HG03469 (cell line): ENCODE data around the gene LMBRD2.
A peak's percentile ranks its signal among the peaks of the same experiment; 100 is the strongest.
"Not testable (repeated sequence)": the region's sequence is repeated elsewhere in the genome, so short reads cannot be mapped to it uniquely, and the experiment has no call there.

Source experiments
- ATAC-seq: cut with Tn5 transposase; IDR thresholded peaks from one replicate; pipeline ENCODE4 v1.9.1; 2021; ENCODE audit warnings: mild to moderate bottlenecking, moderate library complexity, moderate number of reproducible peaks; ENCODE audit not compliant: unreplicated experiment

Gene LMBRD2

DNA sequence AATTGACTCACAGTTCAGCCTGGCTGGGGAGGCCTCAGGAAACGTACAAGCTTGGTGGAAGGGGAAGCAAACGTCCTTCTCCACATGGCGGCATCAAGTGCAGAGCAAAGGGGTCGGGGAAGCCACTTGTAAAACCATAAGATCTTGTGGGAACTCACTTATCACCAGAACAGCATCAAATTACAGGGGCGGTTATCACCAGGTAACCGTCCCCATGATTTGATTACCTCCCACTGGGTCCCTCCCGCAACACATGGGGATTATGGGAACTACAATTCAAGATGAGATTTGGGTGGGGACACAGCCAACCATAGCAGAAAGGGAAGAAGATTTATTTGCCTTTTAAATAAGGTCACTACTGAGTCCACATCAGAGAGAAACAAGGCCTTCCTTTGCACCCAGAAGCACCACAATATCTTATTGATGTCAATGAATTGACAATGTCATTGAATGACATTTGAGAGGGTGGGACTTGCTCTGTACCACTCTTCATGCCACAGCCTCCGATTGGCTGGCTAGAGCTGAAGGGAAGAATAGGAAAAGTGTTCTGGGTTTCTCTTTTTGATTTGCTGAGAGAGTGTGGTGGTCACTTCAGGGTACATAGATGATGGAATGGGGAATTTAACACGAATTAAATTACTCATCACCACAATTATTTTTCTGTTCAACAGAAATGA lies 11.3 kb upstream of the LMBRD2 start:
- ATAC-seq: no peak

DNA sequence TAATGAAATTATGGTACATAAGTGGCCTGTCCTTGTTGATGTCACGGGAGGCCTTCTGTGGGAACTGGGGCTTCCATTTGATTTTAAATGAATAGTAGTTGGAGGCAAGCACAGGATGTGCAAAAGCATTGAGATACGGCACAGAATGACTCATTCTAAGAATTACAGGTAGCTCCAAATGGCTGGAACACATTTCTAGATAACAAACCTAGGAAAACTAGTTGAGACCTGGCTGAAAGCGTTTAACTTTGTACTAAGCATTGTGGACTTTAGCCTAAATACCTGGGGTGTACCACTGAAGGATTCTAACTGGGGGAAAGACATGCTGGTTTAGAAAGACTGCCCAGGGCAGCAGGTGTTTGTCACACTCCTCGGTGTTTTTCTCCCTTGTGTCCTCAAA lies 9.7 kb upstream of the LMBRD2 start:
- ATAC-seq: no peak

- no peak for ATAC-seq
These were observed 8.9 kb upstream of the LMBRD2 start for GRCh38 chr5:36160617-36161016.

DNA sequence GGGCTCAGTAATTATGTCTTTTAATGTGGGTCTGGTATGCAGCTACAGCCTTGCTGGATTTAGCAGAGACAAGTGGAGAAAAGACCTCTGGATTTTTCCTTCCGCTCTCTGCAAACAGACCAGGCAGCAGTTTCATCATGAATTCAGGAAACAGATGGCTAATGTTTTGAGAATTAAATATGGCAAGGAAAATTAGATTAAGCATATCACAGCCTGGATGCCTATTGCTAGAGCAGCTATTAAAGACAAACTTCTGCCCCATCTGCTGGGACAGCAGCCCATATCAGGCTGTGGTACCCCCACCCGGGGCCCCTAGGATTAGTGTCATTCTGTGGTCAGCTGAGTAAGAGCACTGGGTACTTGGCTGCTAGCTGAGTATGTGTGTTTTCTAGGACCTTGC lies 6.5 kb upstream of the LMBRD2 start:
- no peak for ATAC-seq

- no peak for ATAC-seq
These were observed 4.9 kb upstream of the LMBRD2 start for GRCh38 chr5:36156619-36157018.

DNA sequence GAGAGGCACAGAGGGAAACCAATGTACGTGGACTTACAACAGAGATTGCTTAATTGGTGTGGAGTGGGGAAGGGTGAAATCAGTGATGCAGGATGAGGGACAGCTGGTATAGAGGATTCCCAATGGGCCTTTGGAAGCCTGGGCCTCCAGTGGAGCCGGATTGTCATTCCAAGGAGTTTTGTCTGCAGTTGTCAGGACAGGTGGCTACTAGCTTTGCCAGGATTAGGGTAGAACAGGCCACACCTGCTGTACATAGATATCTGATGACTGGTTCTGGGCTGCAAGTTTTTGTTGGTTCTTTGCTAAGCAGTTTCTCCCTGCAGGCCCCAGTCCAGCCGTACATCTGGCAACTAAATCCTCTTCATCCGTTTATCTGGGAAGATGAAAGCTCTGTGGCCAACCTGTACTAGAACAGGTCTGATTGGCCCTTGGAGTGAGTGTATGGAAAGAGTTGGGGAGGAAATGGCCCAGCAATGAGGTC lies 4.5 kb upstream of the LMBRD2 start:
- ATAC-seq: no peak

- no peak for ATAC-seq
These were observed 3.6 kb upstream of the LMBRD2 start for GRCh38 chr5:36155291-36155690.

DNA sequence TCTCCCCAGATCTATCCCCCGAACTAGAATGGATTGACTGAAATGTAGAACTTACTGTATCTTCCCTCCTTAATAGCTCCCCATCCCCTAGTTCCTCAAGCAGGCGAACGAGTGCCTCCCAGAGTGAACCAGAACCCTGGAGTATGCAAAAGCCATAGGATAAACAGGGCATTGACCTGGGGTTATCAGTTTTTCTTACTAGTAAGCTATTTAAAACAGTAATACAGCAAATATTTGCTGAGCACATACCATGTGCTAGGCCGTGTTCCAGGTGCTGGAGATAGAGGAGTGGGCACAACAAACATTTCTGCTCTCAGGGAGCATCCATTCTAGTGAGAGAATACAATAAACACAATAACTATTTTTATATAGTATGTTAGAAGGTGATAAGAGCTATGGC lies 2.0 kb upstream of the LMBRD2 start:
- ATAC-seq: no peak

GRCh38 chr5:36153298-36153677 lies 1.6 kb upstream of the LMBRD2 start:
- no peak for ATAC-seq

DNA sequence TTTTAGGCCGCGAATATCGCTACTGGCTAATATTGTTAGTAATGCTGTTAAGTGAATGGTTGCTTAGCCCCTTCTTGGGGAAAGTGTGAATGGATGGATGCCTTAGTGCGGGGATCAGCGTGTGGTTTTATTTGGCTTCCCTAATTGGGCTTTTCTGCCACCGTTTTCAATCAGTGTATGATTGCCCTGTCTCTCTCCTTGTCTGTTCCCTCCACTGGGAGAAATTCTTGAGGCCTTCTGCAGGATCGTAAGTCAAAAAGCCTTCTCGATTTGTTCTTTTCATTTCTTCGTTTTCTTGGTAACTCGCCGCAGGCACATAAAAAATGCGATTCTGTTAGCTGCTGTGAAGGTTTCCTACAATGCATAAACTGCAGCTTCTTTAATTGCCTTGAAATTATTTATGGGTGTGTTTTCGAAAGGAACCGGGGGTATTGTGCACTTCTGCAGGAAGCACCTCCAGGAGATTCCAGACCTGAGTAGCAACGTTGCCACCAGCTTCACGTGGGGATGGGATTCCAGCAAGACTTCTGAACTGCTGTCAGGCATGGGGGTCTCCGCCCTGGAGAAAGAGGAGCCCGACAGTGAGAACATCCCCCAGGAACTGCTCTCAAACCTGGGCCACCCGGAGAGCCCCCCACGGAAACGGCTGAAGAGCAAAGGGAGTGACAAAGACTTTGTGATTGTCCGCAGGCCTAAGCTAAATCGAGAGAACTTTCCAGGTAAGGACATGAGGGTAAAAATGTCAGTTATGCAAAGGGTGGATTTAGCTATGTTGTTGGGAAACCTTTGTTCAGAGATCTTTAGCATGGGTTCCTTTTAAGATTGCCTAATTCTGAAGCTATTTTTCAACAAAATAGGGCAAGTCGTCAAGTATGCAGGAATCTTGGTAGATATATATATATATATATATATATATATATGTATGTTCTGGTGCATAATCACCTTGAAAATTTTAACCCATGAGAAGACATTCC lies 924 bp upstream of the LMBRD2 start:
- no peak for ATAC-seq

DNA sequence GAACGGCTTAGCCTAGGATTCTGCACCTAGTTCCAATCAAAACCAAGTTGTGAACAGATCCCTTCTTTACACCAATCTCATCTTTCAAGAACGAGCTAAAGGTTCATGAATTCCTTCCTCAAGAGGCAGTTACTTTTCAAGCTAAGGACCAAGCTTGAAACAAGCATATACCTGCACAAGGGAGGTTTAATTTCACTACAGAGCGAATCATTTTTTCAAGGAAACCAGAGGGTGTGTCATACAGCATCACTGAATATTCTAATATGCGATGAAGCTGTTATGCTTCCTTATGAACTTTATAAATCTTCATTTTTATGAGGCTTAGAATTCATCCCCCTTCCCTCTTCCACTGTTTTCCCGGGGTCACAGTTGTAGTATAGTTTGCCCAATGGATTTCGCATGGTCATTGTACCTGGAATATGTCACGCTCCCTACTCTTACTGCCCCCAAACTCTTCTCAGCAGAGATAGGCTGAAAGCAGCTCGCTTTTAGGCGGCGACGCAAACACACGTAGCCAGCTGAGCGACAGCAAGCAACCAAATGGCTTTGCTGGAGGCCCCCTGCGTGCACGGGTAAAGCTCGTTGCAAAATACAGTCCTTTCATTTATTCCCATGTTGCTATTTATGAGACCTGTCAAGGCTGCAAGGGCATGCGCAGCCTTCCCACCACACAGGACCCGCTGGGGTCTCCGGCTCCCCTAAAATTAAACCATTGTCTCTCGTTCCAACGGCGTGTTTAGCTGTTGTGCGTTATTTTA lies 832 bp downstream of the LMBRD2 start:
- ATAC-seq: peak; percentile 24

GRCh38 chr5:36147681-36148080 lies 4.0 kb downstream of the LMBRD2 start:
- no peak for ATAC-seq

DNA sequence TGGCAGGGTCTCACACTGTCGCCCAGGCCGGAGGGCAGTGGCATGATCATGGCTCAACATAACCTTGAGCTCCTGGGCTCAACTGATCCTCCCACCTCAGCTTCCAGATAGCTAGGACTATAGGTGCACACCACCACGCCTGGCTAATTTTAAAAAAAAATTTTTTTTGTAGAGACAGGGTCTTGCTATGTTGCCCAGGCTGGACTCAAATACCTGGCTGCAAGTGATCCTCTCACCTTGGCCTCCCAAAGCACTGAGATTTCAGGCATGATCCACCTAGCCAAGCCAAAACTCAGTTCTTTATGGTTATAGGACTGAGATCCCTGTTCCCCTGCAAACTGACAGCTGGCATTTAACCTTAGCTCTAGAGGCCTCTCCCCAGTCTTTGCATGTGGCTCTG lies 5.3 kb downstream of the LMBRD2 start:
- ATAC-seq: no peak

DNA sequence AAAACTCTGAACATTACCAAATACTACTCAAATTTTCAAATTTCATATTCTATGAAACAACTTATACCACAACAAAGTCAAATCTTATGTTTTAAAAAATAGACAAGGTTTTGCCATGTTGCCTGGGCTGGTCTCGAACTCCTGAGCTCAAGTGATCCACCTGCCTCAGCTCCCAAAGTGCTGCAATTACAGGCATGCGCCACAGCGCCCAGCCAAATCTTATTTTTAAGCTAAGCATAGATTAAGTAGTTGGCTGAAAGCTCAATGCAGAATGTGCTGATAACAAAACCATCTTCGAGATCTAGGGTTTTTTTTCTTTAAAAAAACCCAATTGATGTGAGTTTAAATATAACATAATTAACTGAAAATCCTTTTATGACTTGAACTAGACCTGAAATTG lies 6.4 kb downstream of the LMBRD2 start:
- ATAC-seq: no peak

- ATAC-seq: no peak
These were observed 12.6 kb downstream of the LMBRD2 start for GRCh38 chr5:36138900-36139683.

DNA sequence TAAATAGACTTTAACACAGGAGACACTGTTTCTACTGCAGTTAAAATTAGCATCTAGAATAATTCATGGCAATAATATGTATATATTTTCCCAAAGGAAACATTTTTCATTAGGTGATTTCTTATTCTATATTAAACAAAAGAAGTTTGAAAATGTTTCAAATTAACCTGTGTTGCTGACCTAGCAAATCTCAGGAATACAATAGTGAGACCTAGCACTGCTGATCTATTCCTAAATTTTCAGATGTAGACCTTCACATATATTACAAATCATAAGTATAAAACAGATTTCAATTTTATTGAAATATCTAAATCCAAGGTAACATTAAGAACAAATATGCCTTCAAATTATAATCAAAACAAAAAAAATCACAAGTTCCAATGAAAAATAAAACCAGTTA lies 15.1 kb downstream of the LMBRD2 start:
- no peak for ATAC-seq

DNA sequence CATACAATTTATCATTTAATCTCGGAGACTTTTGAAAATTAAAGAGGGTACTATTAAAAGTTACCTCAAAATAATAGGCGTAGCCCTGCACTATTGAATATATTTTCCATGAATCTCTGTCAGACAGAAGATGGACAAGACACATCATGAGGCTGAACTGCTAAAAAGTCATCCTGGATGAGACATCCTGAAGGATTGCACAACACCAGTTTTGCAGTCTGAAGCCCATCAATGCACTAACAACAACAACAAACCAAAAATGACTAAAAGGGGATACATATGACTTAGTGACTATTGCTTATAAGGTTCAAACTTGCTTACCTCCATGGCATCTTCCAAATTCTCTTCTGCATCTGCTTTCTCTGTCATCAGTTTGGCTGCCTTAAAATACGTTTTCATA lies 15.7 kb downstream of the LMBRD2 start:
- ATAC-seq: no peak

- not testable (repeated sequence) for ATAC-seq
These were observed 18.7 kb downstream of the LMBRD2 start for GRCh38 chr5:36133009-36133408.

DNA sequence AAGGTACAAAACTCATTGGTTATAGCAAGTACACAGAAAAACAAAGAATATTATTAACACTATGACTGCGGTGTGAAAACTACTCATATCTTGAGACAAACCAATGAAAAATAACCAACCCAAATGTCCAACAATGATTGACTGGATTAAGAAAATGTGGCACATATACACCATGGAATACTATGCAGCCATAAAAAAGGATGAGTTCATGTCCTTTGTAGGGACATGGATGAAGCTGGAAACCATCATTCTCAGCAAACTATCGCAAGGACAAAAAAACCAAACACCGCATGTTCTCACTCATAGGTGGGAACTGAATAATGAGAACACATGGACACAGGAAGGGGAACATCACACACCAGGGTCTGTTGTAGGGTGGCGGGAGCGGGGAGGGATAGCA lies 22.0 kb downstream of the LMBRD2 start:
- ATAC-seq: not testable (repeated sequence)

DNA sequence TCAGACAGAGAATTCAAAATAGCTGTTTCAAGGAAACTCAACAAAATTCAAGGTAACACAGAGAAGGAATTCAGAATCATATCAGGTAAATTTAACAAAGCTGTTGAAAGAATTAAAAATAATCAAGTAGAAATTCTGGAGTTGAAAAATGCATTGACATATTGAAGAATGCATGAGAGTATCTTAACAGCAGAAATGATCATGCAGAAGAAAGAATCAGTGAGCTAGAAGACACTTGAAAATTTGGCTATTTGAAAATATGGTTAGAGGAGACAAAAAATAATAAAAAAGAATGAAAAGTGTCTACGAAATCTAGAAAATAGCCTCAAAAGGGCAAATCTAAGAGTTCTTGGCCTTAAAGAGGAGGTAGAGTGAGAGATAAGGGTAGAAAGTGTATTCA lies 22.9 kb downstream of the LMBRD2 start:
- no peak for ATAC-seq

- no peak for ATAC-seq
These were observed 25.8 kb downstream of the LMBRD2 start for GRCh38 chr5:36125868-36126267.
